Neural progenitor cell (in vitro differentiated cells): ENCODE results near the gene NXT1.

Experiments
- EZH2 ChIP-seq: fragments of 200-600 bp; sonication (generic); IDR thresholded peaks from 2 replicates; pipeline ENCODE4 v1.6.1; 2017; ENCODE audit warnings: antibody characterized with exemption, mild to moderate bottlenecking, moderate library complexity
- EZH2phosphoT487 ChIP-seq: fragments of 200-600 bp; sonication (generic); IDR thresholded peaks from 2 replicates; pipeline ENCODE4 v1.6.1; 2017; ENCODE audit warnings: antibody characterized with exemption
- TF ChIP-seq, protein P1 (sequence below): fragments of 200-600 bp; sonication (generic); IDR thresholded peaks from 2 replicates; pipeline ENCODE4 v1.5.1; 2017; ENCODE audit warnings: antibody characterized with exemption, mild to moderate bottlenecking

DNA sequence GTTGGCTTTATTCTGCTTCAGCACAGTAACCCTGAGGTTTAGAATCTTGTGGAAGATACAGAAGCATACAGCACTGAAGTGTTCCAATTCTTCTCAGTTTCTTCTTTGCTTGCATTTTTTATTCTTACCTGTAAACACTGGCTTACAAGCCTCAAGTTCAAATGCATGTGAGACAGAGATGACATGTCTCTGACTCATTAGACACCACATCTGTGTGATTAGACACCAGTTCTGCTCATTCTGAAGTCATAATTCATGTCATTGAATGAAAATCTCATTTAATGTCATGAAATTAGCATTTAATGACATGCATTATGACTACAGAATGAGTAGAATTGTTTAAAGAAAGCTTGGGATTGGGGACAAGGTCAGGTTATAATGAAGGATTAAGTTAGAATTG is 17.2 kb downstream of the NXT1 start:
- TF ChIP-seq, protein P1, sequence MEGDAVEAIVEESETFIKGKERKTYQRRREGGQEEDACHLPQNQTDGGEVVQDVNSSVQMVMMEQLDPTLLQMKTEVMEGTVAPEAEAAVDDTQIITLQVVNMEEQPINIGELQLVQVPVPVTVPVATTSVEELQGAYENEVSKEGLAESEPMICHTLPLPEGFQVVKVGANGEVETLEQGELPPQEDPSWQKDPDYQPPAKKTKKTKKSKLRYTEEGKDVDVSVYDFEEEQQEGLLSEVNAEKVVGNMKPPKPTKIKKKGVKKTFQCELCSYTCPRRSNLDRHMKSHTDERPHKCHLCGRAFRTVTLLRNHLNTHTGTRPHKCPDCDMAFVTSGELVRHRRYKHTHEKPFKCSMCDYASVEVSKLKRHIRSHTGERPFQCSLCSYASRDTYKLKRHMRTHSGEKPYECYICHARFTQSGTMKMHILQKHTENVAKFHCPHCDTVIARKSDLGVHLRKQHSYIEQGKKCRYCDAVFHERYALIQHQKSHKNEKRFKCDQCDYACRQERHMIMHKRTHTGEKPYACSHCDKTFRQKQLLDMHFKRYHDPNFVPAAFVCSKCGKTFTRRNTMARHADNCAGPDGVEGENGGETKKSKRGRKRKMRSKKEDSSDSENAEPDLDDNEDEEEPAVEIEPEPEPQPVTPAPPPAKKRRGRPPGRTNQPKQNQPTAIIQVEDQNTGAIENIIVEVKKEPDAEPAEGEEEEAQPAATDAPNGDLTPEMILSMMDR: no peak
- TF ChIP-seq EZH2 (no peak), EZH2phosphoT487 (no peak)
